GM19372 (cell line): ENCODE results near the gene EPB41L1.

Experiments
- ATAC-seq: cut with Tn5 transposase; IDR thresholded peaks from one replicate; pipeline ENCODE4 v1.9.1; 2021; ENCODE audit warnings: mild to moderate bottlenecking, low read depth, moderate library complexity; ENCODE audit not compliant: unreplicated experiment

Gene EPB41L1

DNA sequence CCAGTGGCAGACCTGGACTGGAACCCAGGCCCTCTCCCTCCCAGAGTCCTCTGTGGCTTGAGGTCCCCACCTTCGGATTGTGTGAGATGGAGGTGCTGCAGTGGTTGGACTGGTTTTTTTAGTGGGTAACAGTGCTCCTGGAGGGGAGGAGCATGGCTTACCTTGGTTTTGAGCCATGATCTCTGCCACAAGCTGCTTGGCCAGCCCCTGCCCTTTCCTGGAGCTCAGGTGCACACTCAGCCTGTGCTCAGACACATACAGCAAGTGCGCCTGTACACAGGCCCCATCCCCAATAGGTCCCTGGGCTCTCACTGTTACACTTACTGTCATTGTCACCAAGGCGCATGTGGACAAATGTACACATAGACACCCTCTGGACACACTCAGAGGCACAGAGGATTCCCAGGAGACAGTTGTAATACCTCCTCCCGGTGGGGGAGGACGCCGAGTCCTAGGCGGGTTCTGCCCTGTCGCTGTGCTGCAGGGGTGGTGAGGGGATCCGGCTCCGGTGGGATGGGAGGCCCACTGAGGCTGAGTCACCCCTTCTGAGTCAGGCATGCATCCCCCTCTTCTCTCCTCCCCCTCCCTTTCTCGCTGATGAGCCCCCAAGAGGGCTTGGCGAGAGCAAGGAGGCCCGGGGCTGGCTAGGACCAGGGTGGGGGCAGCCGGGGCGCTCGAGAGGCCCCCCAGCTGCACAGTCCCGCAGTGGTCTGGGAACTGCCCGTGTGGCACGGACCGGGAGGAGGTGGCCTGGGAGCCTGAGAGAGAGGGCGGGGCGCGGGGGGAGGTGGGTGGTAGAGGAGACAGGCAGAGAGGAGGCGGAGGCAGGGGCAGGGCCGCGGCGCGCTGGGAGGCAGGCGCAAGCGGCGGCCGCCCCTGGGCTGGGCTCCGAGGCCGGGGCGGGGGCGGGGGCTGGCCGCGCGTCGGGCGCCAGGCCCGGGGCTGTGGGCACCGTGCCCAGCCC lies 522 bp upstream of the EPB41L1 start:
- no peak for ATAC-seq

DNA sequence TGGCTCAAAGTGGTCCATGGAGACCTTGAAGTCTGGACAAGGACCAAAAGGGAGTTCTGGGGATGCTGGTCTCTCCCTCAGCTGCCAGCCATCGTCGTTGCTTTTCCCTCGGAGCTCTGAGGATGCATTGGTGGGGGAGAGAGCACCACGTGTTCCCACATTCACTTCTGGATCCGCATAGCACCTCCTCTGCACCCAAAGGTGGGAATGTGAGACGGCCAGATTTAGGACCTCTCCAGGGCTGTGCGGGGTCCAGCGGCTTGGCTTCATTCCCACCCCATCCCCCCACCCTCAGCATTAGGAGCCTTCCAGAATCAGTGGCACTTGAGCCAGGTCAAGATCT lies 1.1 kb downstream of the EPB41L1 start:
- ATAC-seq, result no peak

DNA sequence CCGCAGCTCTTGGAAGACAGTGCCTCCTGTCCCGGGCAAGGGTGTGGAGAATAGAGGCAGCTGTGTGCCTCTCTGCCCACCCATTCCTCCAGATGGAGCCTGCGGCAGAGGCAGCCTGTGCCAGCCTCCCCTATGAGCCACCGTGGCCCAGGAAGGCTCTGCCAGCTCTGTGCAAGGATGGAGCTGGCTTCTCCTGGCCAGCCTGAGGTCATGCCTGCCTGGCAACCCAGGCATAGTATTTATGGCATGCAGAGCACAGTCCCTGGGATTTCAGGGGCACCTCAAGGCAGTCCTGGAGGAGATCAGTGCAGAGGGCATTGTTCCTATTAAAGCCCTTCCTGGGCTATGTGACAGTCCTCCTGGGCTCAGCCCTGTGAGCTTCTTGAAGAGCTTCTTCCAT lies 1.5 kb downstream of the EPB41L1 start:
- no peak for ATAC-seq

DNA sequence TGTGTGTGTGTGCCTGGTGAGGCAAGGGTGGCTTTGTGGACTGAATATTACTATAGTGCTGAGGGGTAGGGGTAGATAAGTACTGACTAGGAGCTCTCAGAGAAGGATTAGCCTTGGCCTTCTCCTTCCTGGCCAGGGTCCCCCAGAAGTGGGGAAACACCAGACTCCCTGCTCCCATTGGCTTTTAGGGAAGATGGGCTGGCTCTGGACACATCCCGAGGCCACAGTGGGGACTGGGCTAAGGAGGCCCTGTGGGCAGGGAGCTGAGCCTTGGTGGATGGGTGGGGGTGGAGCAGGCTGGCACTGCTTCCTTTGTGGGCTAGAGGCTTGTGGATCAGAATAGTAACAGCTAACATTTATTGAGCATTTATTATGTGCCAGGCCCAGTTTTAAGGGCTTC lies 3.1 kb downstream of the EPB41L1 start:
- ATAC-seq, result no peak

DNA sequence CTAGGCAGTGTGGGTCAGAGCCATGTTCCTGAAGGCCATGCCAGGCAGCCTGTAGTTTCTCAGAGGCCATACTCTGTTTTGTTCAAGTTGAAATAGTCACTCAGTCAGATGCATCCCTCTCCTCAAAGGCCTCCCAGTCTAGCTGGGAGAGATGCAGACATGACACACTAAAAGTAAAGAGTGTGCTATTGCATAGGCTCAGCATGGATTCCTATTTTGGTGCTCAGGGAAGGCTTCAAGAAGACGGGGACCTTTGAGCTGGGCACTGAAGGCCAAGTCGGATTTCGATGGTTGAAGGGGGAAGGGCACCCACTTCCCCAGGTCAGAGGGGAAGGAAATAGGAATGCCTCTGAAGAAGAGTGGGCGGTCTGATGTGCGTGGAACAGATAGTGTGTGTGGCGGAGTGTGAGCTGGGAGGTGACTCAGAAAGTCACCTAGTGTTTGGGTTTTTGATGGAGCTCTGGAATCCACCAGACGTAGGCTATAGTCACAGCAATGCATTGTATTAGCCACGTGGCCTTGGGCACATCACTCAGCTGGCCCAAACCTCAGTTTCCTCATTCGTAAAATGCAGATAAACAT lies 3.7 kb downstream of the EPB41L1 start:
- no peak for ATAC-seq

DNA sequence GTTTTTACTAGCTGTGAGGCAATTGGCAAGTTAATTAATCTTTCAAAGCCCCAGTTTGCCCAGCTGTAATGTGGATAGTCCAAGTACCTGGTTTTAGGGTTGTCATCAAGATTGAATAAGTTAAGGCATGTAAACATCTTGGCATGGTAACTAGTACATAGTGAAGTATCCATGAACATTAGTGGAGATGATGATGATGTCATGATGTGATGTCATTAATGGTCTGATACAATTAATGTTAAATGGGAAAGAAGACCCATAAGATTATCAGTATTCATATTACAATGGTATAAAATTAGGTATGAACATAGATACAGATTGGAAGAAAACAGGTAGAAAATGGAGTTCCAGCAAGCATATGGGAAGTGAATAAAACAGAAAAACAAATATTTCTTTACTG lies 5.3 kb downstream of the EPB41L1 start:
- no peak for ATAC-seq

DNA sequence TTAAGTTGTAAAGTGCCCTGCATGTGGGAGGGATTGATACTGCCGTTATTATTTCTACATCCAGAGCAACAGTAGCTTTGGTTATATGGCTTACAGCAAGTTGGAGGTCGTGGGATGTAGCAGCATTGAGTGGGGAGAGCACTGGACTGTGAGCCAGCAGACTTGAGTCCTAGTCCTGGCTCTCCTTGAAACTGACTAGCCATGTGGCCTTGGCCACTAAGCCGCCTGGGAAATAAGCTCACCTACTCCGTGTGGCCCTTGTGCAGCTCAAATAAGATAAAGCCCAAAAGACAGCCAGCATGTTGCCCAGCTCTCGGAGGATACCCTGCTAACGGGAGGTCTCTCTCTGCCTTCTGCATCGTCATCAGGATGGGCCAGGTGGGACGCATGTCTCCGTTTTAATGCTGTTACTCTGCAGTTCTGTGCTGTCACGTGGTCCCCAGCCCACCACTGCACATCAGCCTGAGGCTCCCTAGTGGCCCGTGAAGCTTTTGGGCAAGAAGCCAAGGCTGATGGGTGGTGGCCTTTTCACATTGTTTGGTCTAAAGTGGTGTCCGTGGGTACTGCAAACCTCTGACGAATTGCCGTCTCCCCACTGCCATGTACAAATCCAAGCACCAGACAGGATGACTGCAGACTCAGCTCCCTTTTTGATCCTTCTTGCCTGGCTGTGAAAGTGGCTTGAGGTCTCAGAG lies 7.9 kb downstream of the EPB41L1 start:
- no peak for ATAC-seq

DNA sequence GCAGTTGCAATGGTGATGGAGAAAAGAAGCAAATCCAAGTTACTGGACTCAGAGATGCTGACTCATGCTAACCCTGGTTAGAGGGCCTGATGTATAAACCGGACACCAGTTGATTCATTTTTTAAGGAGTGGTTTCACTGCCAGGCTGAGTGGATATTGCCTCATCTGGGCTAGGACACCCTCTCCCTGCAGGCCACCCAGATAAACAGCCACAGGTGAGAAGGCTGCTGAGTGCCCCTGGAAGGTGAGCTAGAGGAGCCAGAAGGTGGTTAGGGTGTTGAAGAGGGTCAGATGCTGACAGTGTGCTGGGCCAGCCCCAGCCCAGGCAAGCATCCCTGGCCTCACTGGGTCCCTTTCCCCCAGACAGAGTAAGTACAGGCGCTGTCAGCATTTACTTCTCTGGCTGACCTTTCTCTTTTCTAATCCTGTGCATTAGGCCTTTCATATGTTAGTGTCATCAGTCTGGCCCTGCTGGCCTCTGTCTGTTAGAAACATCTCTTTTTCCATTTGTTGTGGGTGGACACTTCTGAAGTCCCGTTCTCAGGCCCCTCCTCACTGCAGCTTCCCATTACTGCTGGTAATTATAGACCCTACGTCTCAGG lies 13.5 kb downstream of the EPB41L1 start:
- ATAC-seq, result no peak

DNA sequence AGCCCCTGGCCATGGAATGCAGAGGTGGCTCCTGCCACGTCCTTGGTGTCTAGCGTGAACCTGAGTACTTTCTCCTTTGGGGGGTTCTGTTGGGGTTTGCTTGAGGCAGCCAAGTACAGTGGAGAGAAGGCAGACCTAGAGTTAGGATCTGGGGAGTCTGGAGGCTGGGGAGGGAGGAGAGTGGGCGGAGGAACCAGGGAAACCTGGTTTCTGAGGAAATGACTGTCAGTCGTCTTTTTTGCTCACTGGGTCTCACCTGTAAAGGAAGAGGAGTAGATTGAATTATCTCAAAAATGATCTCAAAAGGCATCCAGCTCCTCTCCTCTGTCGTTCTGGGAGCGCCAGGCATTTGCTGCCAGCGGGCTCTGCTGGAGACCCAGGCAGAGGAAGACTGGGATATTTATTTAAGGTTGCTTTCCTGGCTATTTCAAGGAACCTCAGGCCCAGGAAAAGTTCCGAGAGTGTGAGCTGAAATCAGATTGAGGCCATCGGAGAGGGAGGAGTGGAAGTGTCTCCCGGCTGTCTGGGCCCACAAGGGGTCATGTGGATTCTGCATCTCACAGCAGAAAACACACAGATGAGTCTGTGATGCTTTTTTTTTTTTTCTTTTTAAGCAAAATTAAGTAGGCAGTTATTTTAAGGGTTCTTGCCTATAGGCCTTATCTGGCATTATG lies 16.1 kb downstream of the EPB41L1 start:
- no peak for ATAC-seq

DNA sequence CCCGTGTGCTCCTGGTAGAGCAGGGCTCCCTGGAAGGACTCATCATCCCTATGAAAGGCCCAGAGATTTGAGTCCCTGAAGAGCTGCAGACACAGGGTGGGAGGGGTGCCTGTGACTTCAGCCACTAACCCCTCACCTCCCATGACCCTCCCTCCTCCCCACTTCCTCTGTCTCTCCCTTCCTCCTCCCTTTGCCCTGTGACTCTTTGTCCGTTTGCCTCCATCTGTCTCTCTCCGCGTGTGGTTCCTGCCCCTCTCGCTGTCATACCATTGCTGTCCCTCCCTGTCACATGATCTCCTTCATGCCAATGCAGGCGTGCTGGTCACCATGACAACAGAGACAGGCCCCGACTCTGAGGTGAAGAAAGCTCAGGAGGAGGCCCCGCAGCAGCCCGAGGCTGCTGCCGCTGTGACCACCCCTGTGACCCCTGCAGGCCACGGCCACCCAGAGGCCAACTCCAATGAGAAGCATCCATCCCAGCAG lies 19.0 kb downstream of the EPB41L1 start:
- no peak for ATAC-seq

DNA sequence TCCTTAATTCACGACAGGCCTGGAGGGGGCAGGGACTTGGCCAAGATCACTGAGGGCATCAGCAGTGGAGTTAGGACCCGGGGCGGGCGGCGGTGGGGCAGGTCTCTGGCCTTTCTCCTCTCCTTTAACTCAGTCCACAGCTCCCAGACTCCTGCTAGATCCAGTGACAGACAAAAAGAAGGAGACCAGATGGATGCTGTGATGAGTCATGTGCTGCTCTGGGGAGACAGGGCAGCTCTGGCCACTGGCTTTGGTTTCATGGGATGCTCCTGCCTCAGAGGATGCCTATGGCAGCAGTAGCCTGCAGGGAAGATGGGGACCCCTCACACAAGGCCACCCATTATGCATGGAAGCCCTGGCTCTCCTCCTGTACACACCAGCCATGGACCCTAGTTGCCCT lies 20.5 kb downstream of the EPB41L1 start:
- no peak for ATAC-seq

DNA sequence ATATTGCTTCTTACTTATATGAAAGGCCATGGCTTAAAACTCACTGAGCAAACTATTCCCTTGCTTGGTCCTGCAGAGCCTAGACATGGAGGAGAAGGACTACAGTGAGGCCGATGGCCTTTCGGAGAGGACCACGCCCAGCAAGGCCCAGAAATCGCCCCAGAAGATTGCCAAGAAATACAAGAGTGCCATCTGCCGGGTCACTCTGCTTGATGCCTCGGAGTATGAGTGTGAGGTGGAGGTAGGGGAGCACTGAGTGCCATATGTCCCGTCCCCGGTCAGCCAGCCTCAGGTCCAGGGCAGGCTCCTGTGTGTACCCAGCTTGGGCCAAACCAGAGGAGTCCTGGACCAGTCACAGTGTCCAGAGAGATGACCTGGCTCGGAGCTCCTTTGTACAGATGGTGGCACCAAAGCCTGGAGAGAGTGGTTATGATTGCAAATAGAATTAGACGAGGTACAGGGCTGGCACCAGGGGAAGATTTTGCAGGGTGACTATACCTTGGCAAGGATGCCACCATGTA lies 21.0 kb downstream of the EPB41L1 start:
- ATAC-seq, result no peak

DNA sequence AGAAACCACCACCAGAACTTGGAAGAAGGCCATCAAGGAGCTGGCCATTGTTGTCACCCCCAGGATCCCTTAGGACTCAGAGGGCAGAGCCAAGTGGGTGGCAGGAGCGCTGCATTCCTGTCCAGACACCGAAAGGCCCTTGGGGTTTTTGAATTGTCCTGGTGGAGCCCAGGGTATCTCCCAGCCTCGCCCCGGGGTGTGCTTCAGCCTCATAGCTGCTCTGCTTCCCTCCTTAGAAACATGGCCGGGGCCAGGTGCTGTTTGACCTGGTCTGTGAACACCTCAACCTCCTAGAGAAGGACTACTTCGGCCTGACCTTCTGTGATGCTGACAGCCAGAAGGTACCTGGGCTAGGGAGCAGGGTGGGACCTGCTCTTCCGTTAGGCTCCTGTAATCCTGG lies 23.2 kb downstream of the EPB41L1 start:
- no peak for ATAC-seq

DNA sequence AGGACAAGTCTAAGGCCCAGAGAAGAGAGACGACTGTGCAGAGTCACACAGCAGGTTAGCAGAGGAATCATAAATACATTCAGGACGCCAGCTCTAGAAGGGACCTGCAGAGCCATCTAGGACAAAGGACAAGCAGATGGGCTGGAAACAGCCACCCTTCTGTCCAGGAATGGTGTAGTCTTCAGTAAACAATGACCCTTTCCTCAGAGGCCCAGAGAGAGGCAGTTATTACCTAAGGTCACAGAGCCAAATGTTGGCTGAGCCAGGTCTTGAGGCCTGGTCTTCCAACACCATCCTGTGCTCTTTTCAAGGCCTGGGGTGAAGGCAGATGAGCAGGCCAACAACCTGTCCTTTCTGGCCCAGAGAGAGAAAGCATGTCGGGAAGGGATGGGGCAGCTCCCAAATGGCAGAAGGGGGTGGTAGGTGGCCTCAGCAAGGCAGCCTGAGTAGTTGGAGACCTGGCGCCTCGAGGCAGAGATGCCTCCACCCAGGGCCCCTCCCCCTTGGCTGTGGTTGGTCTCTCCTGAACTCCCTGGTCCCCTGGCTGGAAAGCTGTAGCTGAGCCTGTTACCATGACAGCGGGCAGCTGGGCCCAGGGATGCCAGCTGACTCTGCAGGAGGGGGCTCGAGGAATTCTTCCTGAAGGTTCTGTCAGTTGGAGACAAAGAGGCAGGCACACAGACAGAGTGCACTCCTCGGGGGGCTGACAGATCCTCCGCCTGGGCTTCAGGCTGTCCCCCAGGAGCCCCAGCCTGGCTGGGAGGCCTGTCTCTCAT lies 24.8 kb downstream of the EPB41L1 start:
- no peak for ATAC-seq

DNA sequence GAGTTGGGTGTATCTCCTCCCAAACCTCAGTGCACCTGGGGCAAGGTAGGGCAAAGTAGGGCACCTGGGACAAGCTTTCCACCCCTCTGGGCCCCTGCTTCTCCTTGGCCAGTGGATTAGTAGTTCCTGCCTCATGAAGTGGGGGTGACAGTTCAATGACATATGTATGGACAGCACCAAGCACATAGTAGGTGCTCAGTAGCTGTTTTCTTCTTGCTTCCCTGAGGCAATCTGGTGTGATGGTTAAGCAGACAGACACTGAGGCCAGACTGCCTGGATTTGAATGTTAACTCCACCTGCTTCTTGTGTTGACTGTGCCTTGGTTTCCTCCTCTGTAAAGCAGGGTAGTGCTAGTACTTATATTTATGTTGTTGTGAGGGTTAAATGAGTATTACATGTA lies 25.8 kb downstream of the EPB41L1 start:
- ATAC-seq, result no peak

DNA sequence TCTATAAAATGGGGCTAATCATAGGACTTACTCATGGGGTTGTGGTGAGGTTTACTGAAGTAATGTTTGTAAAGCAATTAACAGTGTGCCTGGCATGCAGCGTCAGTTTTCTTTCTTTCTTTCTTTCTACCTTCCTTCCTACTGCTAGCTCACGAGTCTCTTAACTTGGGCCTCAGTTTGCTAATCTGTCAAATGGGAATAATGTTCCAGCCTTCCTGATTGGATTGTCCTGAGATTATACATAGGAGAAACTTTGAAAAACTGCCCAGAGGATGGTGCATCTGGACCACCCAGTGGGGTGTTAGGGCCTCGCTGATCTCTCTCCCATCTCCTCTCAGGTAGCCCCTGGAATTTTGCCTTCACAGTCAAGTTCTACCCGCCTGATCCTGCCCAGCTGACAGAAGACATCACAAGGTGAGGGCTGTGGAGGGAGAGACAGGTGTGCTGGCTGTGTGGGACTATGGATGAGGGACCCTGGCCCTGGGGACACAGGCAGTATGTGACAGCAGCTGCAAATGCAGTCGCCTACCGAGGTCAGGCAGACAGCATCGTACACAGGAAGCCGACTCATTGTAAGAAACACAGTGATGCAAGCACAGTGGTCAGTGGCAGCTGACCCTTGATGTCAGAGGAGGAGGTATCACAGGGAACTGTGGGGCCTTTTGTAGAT lies 27.5 kb downstream of the EPB41L1 start:
- ATAC-seq, result no peak

DNA sequence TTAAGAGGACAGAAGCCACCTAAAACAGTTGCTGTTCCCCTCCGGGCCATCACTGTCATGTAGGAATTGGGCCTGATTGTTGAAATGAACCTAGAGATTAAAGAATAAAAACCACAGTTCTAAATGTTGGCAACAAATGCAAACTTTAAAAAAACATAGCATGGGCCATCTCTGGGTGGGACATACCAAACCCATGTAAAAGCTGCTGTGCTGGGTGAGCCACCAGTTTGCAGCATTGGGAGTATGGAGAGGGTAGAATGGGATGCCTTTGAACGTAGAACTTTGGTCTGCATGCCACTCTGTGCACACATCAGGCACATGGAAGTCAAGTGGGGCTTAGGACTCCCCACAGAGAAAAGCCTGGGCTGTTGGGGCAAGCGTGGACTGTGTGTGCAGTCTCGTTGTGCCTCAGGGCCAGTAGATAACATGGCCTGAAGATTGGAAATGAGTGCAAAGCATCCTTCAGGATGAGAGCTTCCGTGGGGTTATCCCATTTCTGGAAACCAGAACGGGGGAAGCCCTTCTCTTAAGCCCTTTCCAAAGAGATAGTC lies 28.1 kb downstream of the EPB41L1 start:
- ATAC-seq, result no peak

DNA sequence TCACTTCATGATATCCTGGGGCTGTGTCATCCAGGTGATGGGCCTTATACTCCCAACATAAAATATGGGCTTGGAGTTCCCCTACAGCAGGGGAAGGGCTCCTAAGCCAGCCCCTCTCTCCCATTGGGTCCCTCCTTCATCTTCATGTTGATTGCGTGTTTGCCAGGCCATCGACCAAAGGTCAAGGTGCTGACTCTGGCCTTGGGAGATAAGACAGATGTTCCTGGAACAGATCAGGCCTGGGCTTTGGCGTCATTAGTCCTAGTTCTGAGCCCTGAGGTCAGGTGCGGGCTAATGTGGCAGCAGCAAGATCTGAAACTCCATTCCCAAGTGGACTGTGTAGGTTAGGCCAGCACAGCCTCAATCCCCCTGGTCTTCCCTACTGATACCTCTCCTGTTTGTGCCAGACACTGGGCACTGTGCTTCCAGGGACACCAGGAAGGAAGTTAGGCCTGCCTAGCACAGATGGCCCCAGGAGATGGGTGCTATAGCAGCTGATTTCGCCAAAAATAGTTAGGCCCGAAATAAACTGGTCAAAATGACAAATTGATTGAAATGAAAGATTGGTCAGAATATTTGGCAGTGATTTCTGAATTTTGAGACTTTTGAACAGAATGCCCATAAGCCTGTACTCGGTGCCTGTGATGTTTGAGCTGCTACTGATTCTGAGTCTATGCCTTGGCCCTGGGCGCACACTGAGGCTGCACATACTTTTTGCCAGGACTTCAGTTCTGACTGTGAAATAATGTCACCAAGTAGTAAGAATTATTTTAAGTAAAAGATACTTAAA lies 28.8 kb downstream of the EPB41L1 start:
- ATAC-seq, result no peak
